ENCODE data around the gene PAK4.

The PAK4 gene

GRCh38 chr19:39147480-39147879 is 21.9 kb downstream of the PAK4 start:
- DNase-seq: no peak

DNA sequence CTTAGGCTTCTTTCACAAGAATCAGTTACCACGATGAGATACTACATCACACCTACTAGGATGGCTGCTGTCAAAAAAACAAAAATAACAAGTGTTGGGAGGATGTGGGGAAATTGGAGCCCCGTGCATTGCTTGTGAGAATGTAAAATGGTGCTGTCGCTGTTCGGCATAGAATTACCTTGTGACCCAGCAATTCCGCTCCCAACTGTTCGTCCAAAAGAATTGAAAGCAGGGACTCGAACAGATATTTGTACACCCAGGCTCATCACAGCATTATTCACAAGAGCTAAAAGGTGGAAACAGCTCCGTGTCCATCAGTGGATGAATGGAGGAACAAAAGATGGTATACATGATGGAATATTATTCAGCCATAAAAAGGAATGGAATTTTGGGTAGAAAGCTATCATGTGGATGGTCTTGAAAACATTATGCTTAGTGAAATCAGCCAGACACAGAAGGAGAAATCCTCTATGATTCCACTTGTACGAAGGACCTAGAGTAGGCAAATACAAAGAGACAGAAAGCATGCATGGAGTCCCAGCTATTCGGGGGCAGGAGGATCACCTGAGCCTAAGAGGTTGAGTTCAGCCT is 23.4 kb downstream of the PAK4 start:
- no peak for DNase-seq

- DNase-seq: no peak
Observed at GRCh38 chr19:39150235-39150634, 24.6 kb downstream of the PAK4 start.

DNA sequence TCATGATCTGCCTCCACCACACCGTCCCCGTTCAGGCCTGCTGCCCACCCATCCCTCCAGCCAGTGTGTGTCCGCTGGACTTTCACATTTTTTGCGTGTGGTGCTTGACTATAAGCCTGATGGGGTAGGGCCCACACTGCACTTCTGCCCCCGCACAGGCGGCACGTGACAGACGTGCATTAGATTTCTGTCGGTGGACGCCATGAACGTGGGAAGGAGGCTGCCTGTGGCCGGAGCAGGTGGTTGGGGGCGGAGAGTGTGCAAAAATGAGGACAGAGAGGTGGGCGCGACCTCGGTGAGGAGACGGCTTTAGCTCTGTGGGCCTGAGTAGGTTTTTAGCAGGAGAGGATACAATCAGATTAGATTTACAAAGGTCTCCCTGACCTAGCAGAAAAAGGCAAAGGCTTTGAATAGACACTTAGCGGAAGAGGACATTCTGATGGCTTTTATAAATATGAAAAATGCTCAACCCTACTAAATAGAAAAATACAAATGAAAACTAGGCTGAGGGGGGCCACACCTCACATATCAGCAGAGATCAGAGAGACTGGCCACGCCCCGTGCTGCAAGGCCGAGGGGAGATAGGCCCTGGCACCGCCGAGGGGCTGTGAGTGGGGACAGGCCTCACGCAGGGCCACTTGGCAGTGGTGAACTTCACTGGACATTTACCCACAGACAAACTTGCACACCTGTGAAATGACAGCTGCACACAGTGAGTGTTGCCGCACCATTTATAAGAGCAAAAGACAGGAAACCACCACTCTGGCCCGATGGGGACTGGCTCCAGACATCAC is 25.4 kb downstream of the PAK4 start:
- DNase-seq: no peak

DNA sequence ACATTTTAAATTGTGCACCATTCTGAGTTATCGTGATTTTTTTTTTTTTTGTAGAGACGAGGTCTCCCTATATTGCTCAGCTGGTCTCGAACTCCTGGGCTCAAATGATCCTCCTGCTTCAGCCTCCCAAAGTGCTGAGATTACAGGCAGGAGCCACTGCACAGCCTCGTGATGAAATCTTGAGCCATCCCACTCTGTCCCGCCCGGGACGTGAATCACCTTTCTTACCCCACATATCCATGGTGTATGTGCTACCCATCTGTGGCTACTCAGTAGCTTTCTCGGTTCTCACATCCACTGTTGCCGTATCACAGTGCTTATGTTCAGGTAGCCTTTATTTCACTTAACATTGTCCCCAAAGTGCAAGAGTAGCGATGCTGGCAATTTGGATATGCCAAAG is 26.5 kb downstream of the PAK4 start:
- no peak for DNase-seq

DNA sequence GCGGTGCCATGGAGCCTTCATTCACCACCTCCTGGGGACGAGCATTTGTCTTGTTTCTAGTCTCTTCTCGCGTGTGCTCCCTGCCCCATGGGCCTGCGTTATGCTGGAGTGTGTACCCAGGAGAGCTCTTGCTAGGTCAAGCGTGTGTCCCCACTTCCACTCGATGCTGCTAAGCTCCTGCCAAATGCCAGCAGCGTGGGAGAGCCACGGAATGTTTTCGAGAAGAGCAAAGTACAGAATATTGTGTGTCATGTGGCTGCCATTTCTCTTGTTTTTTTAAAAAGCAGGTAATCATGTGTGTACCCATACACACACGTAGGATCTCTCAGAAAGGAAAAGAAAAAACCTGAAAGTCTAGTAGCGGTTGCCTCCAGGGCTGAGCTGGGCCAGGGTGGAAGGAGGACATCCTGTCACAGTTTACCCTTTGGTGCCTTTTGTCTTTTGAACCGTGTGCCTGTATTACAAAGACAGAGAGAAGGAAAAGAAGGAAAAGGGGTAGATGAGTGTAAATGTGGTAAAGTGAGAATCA is 28.6 kb downstream of the PAK4 start:
- DNase-seq: no peak

- no peak for DNase-seq
Observed at GRCh38 chr19:39154629-39155100, 29.1 kb downstream of the PAK4 start.

DNA sequence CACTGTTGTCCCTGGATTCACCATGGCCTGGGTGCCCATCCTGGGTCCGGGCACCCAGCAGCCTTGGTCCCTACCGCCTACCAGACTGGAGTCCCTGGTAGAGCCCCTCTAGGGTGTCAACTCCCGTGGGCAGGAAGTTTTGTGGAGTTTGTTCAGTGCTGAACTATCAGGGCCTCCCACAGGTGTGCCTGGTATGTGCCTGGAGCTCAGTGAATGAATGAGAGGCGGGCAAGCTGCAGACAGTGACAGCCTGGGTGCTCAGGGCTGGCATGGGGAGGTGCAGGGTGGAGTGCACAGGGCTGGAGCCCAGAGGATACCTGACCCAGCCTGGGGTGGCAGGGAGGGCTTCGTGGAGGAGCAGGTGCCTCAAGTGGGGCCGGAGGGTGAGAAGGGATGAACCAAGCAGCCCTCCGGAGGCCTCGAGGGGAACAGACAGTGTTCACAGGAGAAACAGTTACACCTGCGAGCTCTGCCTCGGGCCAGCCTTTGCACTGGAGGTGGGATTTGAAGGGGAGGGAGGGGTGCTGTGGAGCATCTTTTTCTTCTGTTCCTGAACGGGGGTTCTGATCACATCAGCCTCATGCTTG is 29.6 kb downstream of the PAK4 start:
- no peak for DNase-seq

- DNase-seq: no peak
Observed at GRCh38 chr19:39155741-39156140, 30.2 kb downstream of the PAK4 start.

DNA sequence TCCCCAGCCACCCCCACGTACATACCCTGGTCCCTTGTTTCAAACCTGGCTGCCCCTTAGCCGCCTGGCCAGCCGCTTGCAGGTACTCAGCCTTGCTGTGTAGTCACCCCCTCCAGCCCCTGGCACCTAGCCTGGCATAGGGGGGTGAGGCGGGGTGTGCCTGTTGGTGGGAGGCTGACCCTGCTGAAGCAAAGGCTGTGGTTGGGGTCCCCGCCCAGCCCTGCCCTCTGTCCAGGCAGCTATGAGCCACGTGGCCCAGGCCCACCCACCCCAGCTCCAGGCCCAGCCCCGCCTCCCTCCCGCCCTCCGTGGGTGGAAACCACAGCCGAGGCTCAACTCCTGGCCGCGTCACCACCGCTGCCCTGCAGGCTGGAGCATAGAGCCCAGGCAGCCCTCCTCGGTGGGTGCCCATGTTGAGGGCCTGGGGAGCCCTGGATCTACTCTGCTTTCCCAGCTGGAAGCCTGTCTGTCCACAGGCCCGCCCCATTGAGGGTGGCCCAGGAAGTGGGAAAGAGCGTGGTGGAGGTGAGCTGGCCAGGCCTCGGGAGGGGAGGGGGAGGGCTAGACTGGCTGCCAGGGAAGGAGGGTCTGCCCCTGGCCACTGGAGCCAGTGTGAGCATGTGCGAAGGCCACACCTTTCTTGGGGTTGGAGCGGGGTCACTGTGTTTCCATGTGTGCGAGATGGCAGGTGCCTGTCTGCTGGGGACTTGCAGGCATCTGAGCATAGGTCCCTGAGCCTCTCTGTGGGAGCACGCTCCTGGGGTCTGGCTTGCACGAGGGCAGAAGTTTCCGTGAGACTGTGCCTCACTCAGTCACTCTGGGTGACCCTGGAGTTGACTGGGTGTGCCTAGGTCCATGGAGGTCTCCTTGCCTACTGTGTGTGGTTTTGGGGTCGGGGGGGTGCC is 31.0 kb downstream of the PAK4 start:
- peak in 1 of 2 experiments; percentile 5 for DNase-seq

GRCh38 chr19:39157275-39157996 is 31.9 kb downstream of the PAK4 start:
- DNase-seq: no peak

DNA sequence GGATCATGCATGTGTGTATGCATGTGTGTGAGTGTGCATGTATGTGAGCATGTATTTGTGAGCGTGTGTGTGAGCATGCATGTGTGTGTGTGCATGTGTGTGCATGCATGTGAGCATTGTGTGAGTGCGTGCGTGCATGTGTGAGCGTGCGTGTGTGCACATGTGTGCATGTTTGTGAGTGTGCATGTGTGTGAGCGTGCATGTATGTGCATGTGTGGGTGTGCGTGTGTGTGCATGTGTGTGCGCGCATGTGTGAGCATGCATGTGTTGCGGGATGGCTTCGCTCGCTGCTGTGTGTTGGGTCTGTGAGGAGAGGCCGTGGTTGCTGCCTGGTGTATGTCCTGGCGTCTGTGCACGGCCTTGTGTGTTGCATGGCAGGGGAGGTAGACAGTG is 32.4 kb downstream of the PAK4 start:
- DNase-seq: no peak

DNA sequence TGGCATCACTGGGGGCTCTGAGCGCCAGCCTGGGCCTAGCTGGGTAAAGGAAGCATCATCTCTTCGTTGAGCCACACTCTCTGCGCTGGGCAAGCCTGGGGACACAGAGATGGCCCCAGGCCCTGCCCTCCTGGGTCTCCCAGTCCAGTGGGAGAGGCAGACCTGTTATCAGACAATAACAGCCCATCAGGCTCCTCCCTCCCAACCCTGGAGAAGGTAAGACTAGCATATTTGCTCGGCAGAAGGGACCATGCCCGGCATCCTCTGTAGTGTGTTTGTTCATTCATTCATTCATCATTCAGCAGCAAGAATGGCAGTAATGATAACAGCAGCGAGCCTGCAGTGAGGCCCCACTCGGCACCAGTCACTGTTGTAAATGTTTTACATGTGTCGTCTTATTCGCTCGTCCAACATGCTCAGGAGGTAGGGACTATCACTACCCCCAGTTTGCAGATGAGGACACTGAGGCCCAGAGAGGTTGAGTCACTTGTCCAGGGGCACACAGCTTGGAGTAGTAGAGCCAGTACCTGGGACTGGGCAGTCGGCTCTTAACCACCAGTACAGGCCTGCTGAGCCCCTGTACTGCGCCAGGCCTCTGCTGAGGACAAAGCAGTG is 33.2 kb downstream of the PAK4 start:
- no peak for DNase-seq

- DNase-seq: no peak
Observed at GRCh38 chr19:39160523-39160861, 34.9 kb downstream of the PAK4 start.

DNA sequence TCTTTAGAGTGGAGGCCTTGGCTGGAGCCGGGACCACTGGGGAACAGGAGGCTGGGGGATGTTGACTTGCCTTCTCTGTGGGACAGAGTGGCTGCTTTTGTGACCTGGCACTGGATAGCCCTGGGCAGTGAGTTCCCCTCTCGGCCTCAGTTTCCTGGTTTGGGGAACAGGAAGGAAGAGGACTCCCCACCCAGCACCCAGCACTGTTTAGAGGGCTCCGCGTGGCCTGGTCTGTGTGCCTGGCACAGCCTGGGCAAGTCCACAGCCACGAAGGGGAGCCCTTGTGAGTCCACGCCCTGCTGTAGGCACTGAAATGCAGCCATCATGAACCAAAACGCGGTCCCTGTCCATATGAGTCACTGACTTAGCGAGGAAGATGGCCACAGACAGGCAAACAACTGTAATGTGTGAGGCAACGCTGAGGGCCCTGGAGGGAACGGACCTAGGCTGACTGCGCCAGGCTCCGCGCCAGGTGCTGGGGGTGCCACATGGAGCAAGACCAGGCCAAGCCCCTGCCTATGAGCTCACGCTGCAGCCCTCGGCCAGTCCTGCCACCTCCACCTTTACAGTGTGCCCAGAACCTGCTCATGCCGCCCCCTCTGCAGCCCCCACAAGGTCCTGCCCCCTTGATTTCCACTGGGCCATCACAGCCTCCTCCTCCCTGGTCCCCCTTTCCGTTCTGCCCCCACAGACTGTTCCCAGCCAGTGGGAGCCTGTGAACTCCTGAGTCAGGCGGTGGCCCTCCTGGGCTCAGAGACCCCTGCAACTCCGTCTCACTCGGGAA is 35.5 kb downstream of the PAK4 start:
- no peak for DNase-seq

DNA sequence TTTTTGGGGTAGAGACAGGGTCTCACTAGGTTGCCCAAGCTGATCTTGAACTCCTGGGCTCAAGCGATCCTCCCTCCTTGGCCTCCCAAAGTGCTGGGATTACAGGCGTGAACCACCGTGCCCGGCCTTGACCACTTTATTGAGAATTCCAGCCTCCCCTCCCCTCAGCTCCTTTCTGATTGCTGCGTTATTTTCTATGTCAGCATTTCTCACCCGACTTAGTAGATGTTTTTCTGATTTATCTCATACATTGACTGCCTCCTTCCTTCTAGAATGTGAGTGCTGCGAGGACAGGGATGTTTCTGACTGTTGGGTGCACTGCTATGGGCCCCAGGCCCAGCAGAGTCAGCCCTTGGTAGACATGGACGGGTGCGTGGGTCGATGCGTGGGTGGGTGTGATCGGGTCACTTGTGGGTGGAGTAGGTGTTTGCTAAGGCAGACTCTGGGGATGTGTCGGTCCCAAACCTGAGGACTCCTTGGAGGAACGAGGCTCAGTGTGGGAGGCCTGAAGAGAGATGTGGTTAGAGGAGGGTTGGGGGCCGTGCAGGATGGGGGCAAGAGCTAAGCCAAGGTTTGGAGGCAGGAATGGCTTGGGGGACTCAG is 37.0 kb downstream of the PAK4 start:
- no peak for DNase-seq

- DNase-seq: no peak
Observed at GRCh38 chr19:39163621-39164020, 38.0 kb downstream of the PAK4 start.

- no peak for DNase-seq
Observed at GRCh38 chr19:39164289-39164688, 38.7 kb downstream of the PAK4 start.

DNA sequence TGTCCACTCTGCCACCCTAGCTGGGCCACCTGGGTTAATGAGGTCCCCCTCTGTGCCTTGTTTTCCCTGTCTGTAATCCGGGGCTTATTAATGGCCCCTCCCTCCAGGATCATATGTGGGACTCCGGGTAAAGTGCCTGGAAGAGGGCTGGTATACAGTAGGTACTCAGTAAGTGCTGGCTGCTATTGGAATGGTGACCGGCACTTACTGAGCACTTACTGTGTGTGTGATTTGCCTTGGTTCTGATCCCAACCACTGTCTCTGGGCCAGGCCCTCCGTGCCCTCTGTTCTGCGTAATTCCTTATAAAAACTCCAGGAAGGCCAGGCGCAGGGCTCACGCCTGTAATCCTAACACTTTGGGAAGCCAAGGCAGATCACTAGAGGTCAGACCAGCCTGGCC is 40.3 kb downstream of the PAK4 start:
- no peak for DNase-seq

- no peak for DNase-seq
Observed at GRCh38 chr19:39166571-39167391, 41.2 kb downstream of the PAK4 start.
